Liver (tissue), 9 donors: ENCODE data around the gene STRC. TPM values are rescaled to one million over a fixed set of nuclear protein-coding genes. Genes with fewer than 3 reads are reported as not detected.
"Not testable (repeated sequence)": the region's sequence is repeated elsewhere in the genome, so short reads cannot be mapped to it uniquely, and the experiment has no call there.

Source experiments
- DNase-seq: peaks from one replicate; pipeline ENCODE4 v3.0.0-alpha.2; 2017; ENCODE audit warnings: low spot score
- H3K27ac ChIP-seq, 2 donors: one replicate each; pipeline ENCODE4 v1.7.0; 2013; ENCODE audit warnings: inconsistent platforms in 2 of 2, low read length in 2 of 2, control low read depth in 1 of 2, low read depth in 1 of 2, mild to moderate bottlenecking in 1 of 2
- H3K27me3 ChIP-seq, 4 donors: one replicate each; pipeline versions ENCODE4 v1.6.1 to v1.7.0; 2013; ENCODE audit warnings: low read length in 3 of 4, inconsistent platforms in 1 of 4, mild to moderate bottlenecking in 1 of 4, moderate library complexity in 1 of 4; ENCODE audit not compliant: control insufficient read depth in 4 of 4, insufficient read depth in 4 of 4
- H3K36me3 ChIP-seq, 4 donors: one replicate each; pipeline versions ENCODE4 v1.6.1 to v1.7.0; 2013; ENCODE audit warnings: low read length in 3 of 4, mild to moderate bottlenecking in 3 of 4, low read depth in 1 of 4, moderate library complexity in 1 of 4; ENCODE audit not compliant: control insufficient read depth in 4 of 4, insufficient read depth in 3 of 4
- H3K4me1 ChIP-seq, 4 donors: one replicate each; pipeline versions ENCODE4 v1.6.1 to v1.7.0; 2013; ENCODE audit warnings: low read length in 3 of 4, mild to moderate bottlenecking in 3 of 4, moderate library complexity in 1 of 4; ENCODE audit not compliant: control insufficient read depth in 4 of 4, insufficient read depth in 4 of 4
- H3K4me3 ChIP-seq, 3 donors: one replicate each; pipeline versions ENCODE4 v1.6.1 to v1.7.0; 2013; ENCODE audit warnings: low read length in 3 of 3, control low read depth in 1 of 3, low read depth in 1 of 3, mild to moderate bottlenecking in 1 of 3
- H3K9ac ChIP-seq, 2 donors: one replicate each; pipeline ENCODE4 v1.7.0; 2013; ENCODE audit warnings: low read length in 2 of 2, mild to moderate bottlenecking in 2 of 2, moderate library complexity in 2 of 2, control low read depth in 1 of 2, low read depth in 1 of 2
- H3K9me3 ChIP-seq, 4 donors: one replicate each; pipeline versions ENCODE4 v1.6.1 to v1.7.0; 2013; ENCODE audit warnings: low read length in 3 of 4; ENCODE audit not compliant: control insufficient read depth in 4 of 4
- ATF3 ChIP-seq: IDR thresholded peaks from 2 replicates; pipeline ENCODE4 v1.6.1; 2016; ENCODE audit warnings: antibody characterized with exemption
- CTCF ChIP-seq: fragments of 150-350 bp; IDR thresholded peaks from 2 replicates; pipeline ENCODE4 v1.5.1; 2017; ENCODE audit warnings: improper control_type of control experiment, low read depth, low read length; ENCODE audit not compliant: missing input control
- EGR1 ChIP-seq, 2 donors: IDR thresholded peaks; 2 replicates each; pipeline ENCODE4 v1.6.1; 2016 to 2018; ENCODE audit warnings: antibody characterized with exemption in 2 of 2, low read depth in 2 of 2
- FOXA1 ChIP-seq: IDR thresholded peaks from 2 replicates; pipeline ENCODE4 v1.6.1; 2016; ENCODE audit warnings: antibody characterized with exemption
- FOXA2 ChIP-seq: IDR thresholded peaks from 2 replicates; pipeline ENCODE4 v1.6.1; 2016; ENCODE audit warnings: antibody characterized with exemption
- GABPA ChIP-seq, 2 donors: IDR thresholded peaks in 1 of 2; conservative IDR thresholded peaks in 1 of 2; 2 replicates each; pipeline ENCODE4 v1.6.1; 2016; ENCODE audit warnings: antibody characterized with exemption in 2 of 2, mild to moderate bottlenecking in 1 of 2, moderate library complexity in 1 of 2
- HNF4A ChIP-seq, 2 donors: conservative IDR thresholded peaks; 2 replicates each; pipeline ENCODE4 v1.6.1; 2016; ENCODE audit warnings: antibody characterized with exemption in 2 of 2, mild to moderate bottlenecking in 2 of 2
- HNF4G ChIP-seq: IDR thresholded peaks from 2 replicates; pipeline ENCODE4 v1.6.1; 2016; ENCODE audit warnings: antibody characterized with exemption
- JUND ChIP-seq, 2 donors: IDR thresholded peaks; 2 replicates each; pipeline ENCODE4 v1.6.1; 2016; ENCODE audit warnings: antibody characterized with exemption in 2 of 2
- MAX ChIP-seq: IDR thresholded peaks from 2 replicates; pipeline ENCODE4 v1.6.1; 2016; ENCODE audit warnings: antibody characterized with exemption
- NR2F2 ChIP-seq: IDR thresholded peaks from 2 replicates; pipeline ENCODE4 v1.6.1; 2016; ENCODE audit warnings: antibody characterized with exemption
- REST ChIP-seq: IDR thresholded peaks from 2 replicates; pipeline ENCODE4 v1.6.1; 2016; ENCODE audit warnings: antibody characterized with exemption, mild to moderate bottlenecking
- RXRA ChIP-seq, 2 donors: IDR thresholded peaks; 2 replicates each; pipeline ENCODE4 v1.6.1; 2017 to 2018; ENCODE audit warnings: antibody characterized with exemption in 2 of 2, mild to moderate bottlenecking in 1 of 2
- SP1 ChIP-seq: IDR thresholded peaks from 2 replicates; pipeline ENCODE4 v1.6.1; 2018; ENCODE audit warnings: antibody characterized with exemption, mild to moderate bottlenecking
- TAF1 ChIP-seq: conservative IDR thresholded peaks from 2 replicates; pipeline ENCODE4 v1.6.1; 2016; ENCODE audit warnings: antibody characterized with exemption, mild to moderate bottlenecking
- ZBTB33 ChIP-seq: IDR thresholded peaks from 2 replicates; pipeline ENCODE4 v1.6.1; 2016; ENCODE audit warnings: antibody characterized with exemption
- WGBS: extraction: QIAGEN DNeasy Blood & Tissue Kit; methylation state at CpG from one replicate; pipeline ENCODE4 v1.1.7; 2013; 5-methylcytosine and 5-hydroxymethylcytosine counted together
- polyA plus RNA-seq, 2 donors: library from polyadenylated mRNA; stranded (reverse) in 1 of 2; unstranded in 1 of 2; fragments of 200-250 nt in 1 of 2; fragments of >200 nt in 1 of 2; fragmentation: Nextera tagmentation in 1 of 2; extraction: Ambion mirVana in 1 of 2; gene quantifications; one replicate each; pipeline versions ENCODE4 v1.2.1 to v1.2.3, GENCODE V29; 2013 to 2015
- total RNA-seq, 2 donors: library from RNA; depleted of rRNA; stranded (reverse); fragments of >200 nt; gene quantifications; one replicate each; pipeline ENCODE4 v1.2.3, GENCODE V29; 2014
- donor health status: healthy.
- donor health status: healthy.
- donor health status: healthy.
- donor health status: healthy.
- donor health status: healthy.

The STRC gene
- total and polyA plus RNA-seq, 4 donors: 0.02 to 0.29 (median 0.25) TPM; not detected in 1

- not testable (repeated sequence) for H3K4me1 ChIP-seq, H3K27me3 ChIP-seq, H3K4me3 ChIP-seq
Measured at GRCh38 chr15:43562753-43563152, 55.8 kb downstream of the STRC start.

GRCh38 chr15:43552986-43553385 is 65.6 kb downstream of the STRC start:
- H3K4me1 ChIP-seq: no peaks in the 10 kb centered on the region
- no peak overlapping the region for H3K9ac ChIP-seq
- no peaks in the 10 kb centered on the region for H3K27me3 ChIP-seq
- WGBS: 91% methylated on average over 2 of the region's 2 CpGs
- H3K27ac ChIP-seq: no peak overlapping the region
- H3K4me3 ChIP-seq: no peak overlapping the region
- H3K36me3 ChIP-seq: peaks cover 0 to 2% (median 1%) of the 10 kb centered on the region in 4 donors
- DNase-seq: no peak
- TF ChIP-seq MAX (no peak), HNF4A (conservative IDR thresholded peaks at IDR 0.05) (no peak), REST (no peak), NR2F2 (no peak), SP1 (no peak), GABPA (IDR thresholded peaks at IDR 0.05 in 1 of 2, conservative IDR thresholded peaks at IDR 0.05 in 1 of 2) (no peak), RXRA (IDR thresholded peaks at IDR 0.05) (no peak), ATF3 (no peak), TAF1 (no peak), EGR1 (IDR thresholded peaks at IDR 0.05; ENCODE audit: low read depth in 2 of 2) (no peak), ZBTB33 (no peak), HNF4G (no peak)
- H3K9me3 ChIP-seq: no peaks in the 10 kb centered on the region

More at GRCh38 chr15:43562753-43563152, 55.8 kb downstream of the STRC start:
- not testable (repeated sequence) for H3K27ac ChIP-seq, DNase-seq, H3K9ac ChIP-seq, H3K9me3 ChIP-seq, H3K36me3 ChIP-seq
- WGBS: 100% methylated on average over 2 of the region's 3 CpGs

GRCh38 chr15:43552256-43552655 is 66.3 kb downstream of the STRC start:
- DNase-seq: no peak
- Histone ChIP-seq H3K27ac (no peak overlapping the region), H3K4me3 (no peak overlapping the region), H3K9ac (no peak overlapping the region), H3K27me3 (no peaks in the 10 kb centered on the region), H3K36me3 (peaks cover 0 to 2% (median under 1%) of the 10 kb centered on the region in 4 donors), H3K4me1 (no peaks in the 10 kb centered on the region), H3K9me3 (no peaks in the 10 kb centered on the region)
- 95% methylated on average over 4 of the region's 4 CpGs for WGBS
- no peak for TF ChIP-seq CTCF
- TF ChIP-seq FOXA2: no peak
- TF ChIP-seq FOXA1: no peak
- no peak for TF ChIP-seq JUND (IDR thresholded peaks at IDR 0.05)
- no peak for TF ChIP-seq TAF1
- TF ChIP-seq SP1: no peak
- TF ChIP-seq RXRA (IDR thresholded peaks at IDR 0.05): no peak
- no peak for TF ChIP-seq ZBTB33
- TF ChIP-seq NR2F2: no peak
- TF ChIP-seq ATF3: no peak
